ENCODE results near the gene THOC2. TPM values are rescaled to one million over a fixed set of nuclear protein-coding genes. Genes with fewer than 3 reads are reported as not detected.

The THOC2 gene
- total and polyA plus RNA-seq, 9 of the 15 experiments (the other 6 are each of a cell fraction or from before 2014, with no cell fraction given) = 131 to 234 (median 192) TPM

- ChIA-PET CTCF (ENCODE audit: low intra/inter-chr PET ratio) (no interaction called here), POLR2A (interaction anchor here (1.2 kb wide), 1 partner anchor 107 kb away, joined by 3 read pairs; the partner anchor contains the start of gene THOC2)
- FAIRE-seq (no peak), ATAC-seq (no peak), DNase-seq (ENCODE audit: extremely low read depth in 1 of 4, low spot score in 3 of 4) (no peak)
- Histone ChIP-seq H3K4me2 (ENCODE audit: insufficient read depth, low read length) (no peak overlapping the region), H4K20me1 (replicated peaks; ENCODE audit: control insufficient read depth, insufficient read depth, low read length) (no peaks in the 10 kb centered on the region), H3K9me1 (ENCODE audit: control insufficient read depth, insufficient read depth, low read length) (no peaks in the 10 kb centered on the region), H3K79me2 (ENCODE audit: control insufficient read depth, insufficient read depth, low read length) (no peaks in the 10 kb centered on the region), H3K4me3 (no peak overlapping the region), H3K27me3 (ENCODE audit: control insufficient read depth in 2 of 2, insufficient read depth in 2 of 2, low read length in 2 of 2) (no peaks in the 10 kb centered on the region), H3K36me3 (ENCODE audit: control insufficient read depth, insufficient read depth, low read length) (peaks cover 85% of the 10 kb centered on the region), H2AFZ (ENCODE audit: low read depth, low read length) (no peak overlapping the region), H3K9ac (ENCODE audit: insufficient read depth in 1 of 2, low read depth in 2 of 2, low read length in 2 of 2) (no peak overlapping the region), H3K9me3 (replicated peaks; ENCODE audit: control insufficient read depth, insufficient read depth, low read depth, low read length) (no peaks in the 10 kb centered on the region), H3K4me1 (replicated peaks in 1 of 2; ENCODE audit: control insufficient read depth in 2 of 2, insufficient read depth in 2 of 2, low read length in 2 of 2) (no peaks in the 10 kb centered on the region), H3K27ac (ENCODE audit: extremely low read depth, low read depth, low read length) (no peak overlapping the region)
- in situ Hi-C loops (cut with MboI) (no loop called here), intact Hi-C loops (cut with micrococcal nuclease) (no loop called here)
- no TSS peak for BruUV-seq (replicated peaks)
- 67% methylated on average over 1 of the region's 1 CpG for WGBS (ENCODE audit: insufficient coverage, low coverage, missing lambda C conversion rate)
- TF ChIP-seq, protein P1, sequence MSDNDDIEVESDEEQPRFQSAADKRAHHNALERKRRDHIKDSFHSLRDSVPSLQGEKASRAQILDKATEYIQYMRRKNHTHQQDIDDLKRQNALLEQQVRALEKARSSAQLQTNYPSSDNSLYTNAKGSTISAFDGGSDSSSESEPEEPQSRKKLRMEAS (CRISPR knock-in tag; IDR thresholded peaks at IDR 0.05) = no peak
- TF ChIP-seq ARID1B (IDR thresholded peaks at IDR 0.05) = no peak
- TF ChIP-seq MAFF (IDR thresholded peaks at IDR 0.05; ENCODE audit: low read length) = no peak
- no peak for TF ChIP-seq GTF2B (IDR thresholded peaks at IDR 0.05; ENCODE audit: extremely low read depth, insufficient read length)
- TF ChIP-seq, protein P2, sequence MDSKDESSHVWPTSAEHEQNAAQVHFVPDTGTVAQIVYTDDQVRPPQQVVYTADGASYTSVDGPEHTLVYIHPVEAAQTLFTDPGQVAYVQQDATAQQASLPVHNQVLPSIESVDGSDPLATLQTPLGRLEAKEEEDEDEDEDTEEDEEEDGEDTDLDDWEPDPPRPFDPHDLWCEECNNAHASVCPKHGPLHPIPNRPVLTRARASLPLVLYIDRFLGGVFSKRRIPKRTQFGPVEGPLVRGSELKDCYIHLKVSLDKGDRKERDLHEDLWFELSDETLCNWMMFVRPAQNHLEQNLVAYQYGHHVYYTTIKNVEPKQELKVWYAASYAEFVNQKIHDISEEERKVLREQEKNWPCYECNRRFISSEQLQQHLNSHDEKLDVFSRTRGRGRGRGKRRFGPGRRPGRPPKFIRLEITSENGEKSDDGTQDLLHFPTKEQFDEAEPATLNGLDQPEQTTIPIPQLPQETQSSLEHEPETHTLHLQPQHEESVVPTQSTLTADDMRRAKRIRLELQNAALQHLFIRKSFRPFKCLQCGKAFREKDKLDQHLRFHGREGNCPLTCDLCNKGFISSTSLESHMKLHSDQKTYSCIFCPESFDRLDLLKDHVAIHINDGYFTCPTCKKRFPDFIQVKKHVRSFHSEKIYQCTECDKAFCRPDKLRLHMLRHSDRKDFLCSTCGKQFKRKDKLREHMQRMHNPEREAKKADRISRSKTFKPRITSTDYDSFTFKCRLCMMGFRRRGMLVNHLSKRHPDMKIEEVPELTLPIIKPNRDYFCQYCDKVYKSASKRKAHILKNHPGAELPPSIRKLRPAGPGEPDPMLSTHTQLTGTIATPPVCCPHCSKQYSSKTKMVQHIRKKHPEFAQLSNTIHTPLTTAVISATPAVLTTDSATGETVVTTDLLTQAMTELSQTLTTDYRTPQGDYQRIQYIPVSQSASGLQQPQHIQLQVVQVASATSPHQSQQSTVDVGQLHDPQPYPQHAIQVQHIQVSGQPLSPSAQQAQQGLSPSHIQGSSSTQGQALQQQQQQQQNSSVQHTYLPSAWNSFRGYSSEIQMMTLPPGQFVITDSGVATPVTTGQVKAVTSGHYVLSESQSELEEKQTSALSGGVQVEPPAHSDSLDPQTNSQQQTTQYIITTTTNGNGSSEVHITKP (IDR thresholded peaks at IDR 0.05; ENCODE audit: partially characterized antibody) = no peak
- TF ChIP-seq TRIM25 (IDR thresholded peaks at IDR 0.05; ENCODE audit: borderline replicate concordance) = no peak
- no peak for TF ChIP-seq LCOR (CRISPR knock-in tag; IDR thresholded peaks at IDR 0.05)
- no peak for TF ChIP-seq ZNF408 (CRISPR knock-in tag; IDR thresholded peaks at IDR 0.05; ENCODE audit: low read depth)
- TF ChIP-seq CAMTA2 (CRISPR knock-in tag; conservative IDR thresholded peaks at IDR 0.05) = no peak
- TF ChIP-seq FOXJ2 (tag; IDR thresholded peaks at IDR 0.05) = no peak
- TF ChIP-seq NCOA1 (IDR thresholded peaks at IDR 0.05; ENCODE audit: low read depth) = no peak
- TF ChIP-seq THRAP3 (IDR thresholded peaks at IDR 0.05; ENCODE audit: borderline replicate concordance) = no peak
- no peak for TF ChIP-seq E2F8 (IDR thresholded peaks at IDR 0.05; ENCODE audit: low read depth, partially characterized antibody)
- no peak for TF ChIP-seq SP2 (IDR thresholded peaks at IDR 0.05; ENCODE audit: extremely low read depth, low read depth, low read length, poor library complexity, severe bottlenecking)
- no peak for TF ChIP-seq EGR1 (conservative IDR thresholded peaks at IDR 0.05)
These were observed 107.4 kb downstream of the THOC2 start for GRCh38 chrX:123625477-123625876.
